GM20431 (cell line): ENCODE results near the gene CHMP3.
"Not testable (repeated sequence)": the region's sequence is repeated elsewhere in the genome, so short reads cannot be mapped to it uniquely, and the experiment has no call there.

Source experiments
- in situ Hi-C: fragments of 300-500 bp; cut with MseI, MboI; formaldehyde crosslinking; loops from one replicate; pipeline ENCODE4 v1.15.0; 2020; ENCODE audit warnings: low sequenced_read_pairs; ENCODE audit not compliant: unreplicated experiment

CHMP3 gene

GRCh38 chr2:86562922-86563649 is at the start of gene CHMP3:
Gene CHMP3 (minus strand): TSS chr2:86563443. CDS start chr2:86563348, 95 bp downstream.
- in situ Hi-C loops: no loop called here

- in situ Hi-C loops: no loop called here
Observed at GRCh38 chr2:86610871-86611270, 47.6 kb upstream of the CHMP3 start.

GRCh38 chr2:86608832-86609410 is 45.7 kb upstream of the CHMP3 start:
- in situ Hi-C loops: no loop called here

GRCh38 chr2:86603905-86604304 is 40.7 kb upstream of the CHMP3 start:
- in situ Hi-C loops: no loop called here

- in situ Hi-C loops: no loop called here
Observed at GRCh38 chr2:86598966-86599365, 35.7 kb upstream of the CHMP3 start.

GRCh38 chr2:86596118-86596517 is 32.9 kb upstream of the CHMP3 start:
- in situ Hi-C loops: no loop called here

GRCh38 chr2:86593266-86593665 is 30.0 kb upstream of the CHMP3 start:
- in situ Hi-C loops: no loop called here

- in situ Hi-C loops: no loop called here
Observed at GRCh38 chr2:86592547-86593230, 29.4 kb upstream of the CHMP3 start.

- in situ Hi-C loops: not testable (repeated sequence)
Observed at GRCh38 chr2:86589701-86590100, 26.5 kb upstream of the CHMP3 start.

GRCh38 chr2:86584151-86584913 is 21.1 kb upstream of the CHMP3 start:
- in situ Hi-C loops: no loop called here

GRCh38 chr2:86580560-86580959 is 17.3 kb upstream of the CHMP3 start:
- in situ Hi-C loops: no loop called here

- in situ Hi-C loops: no loop called here
Observed at GRCh38 chr2:86577817-86578456, 14.7 kb upstream of the CHMP3 start.

- in situ Hi-C loops: no loop called here
Observed at GRCh38 chr2:86570059-86570458, 6.8 kb upstream of the CHMP3 start.

GRCh38 chr2:86566821-86567190 is 3.6 kb upstream of the CHMP3 start:
- in situ Hi-C loops: no loop called here

GRCh38 chr2:86566158-86566820 is 3.0 kb upstream of the CHMP3 start:
- in situ Hi-C loops: no loop called here

- in situ Hi-C loops: no loop called here
Observed at GRCh38 chr2:86563650-86564061, 413 bp upstream of the CHMP3 start.

GRCh38 chr2:86562485-86562921 is 740 bp downstream of the CHMP3 start:
- in situ Hi-C loops: no loop called here

GRCh38 chr2:86557836-86558235 is 5.4 kb downstream of the CHMP3 start:
- in situ Hi-C loops: no loop called here

GRCh38 chr2:86556508-86556907 is 6.7 kb downstream of the CHMP3 start:
- in situ Hi-C loops: no loop called here

GRCh38 chr2:86552889-86553288 is 10.4 kb downstream of the CHMP3 start:
- in situ Hi-C loops: no loop called here
